ENCODE results near the gene ROPN1L.

GRCh38 chr5:10502578-10502977, 60.9 kb downstream of the ROPN1L start:
- TF ChIP-seq CTCF (conservative IDR thresholded peaks at IDR 0.05 in 1 of 2, IDR thresholded peaks at IDR 0.05 in 1 of 2; ENCODE audit: extremely low read depth in 1 of 2, insufficient read depth in 1 of 2, low read depth in 1 of 2, low read length in 2 of 2) (no peak), EZH2 (IDR thresholded peaks at IDR 0.05; ENCODE audit: borderline replicate concordance, low read length) (no peak)
